OCI-LY1 (cell line): ENCODE measurements around the gene XRCC1.
"Not testable (repeated sequence)": the region's sequence is repeated elsewhere in the genome, so short reads cannot be mapped to it uniquely, and the experiment has no call there.

Source experiments
- EZH2 ChIP-seq: fragments of 200-600 bp; sonication (generic), shearing (Covaris generic); IDR thresholded peaks from 2 replicates; pipeline ENCODE4 v1.8.0; 2017; ENCODE audit warnings: borderline replicate concordance, mixed run types, mild to moderate bottlenecking, antibody characterized with exemption, low read length, moderate library complexity, mixed read lengths
- TF ChIP-seq, protein P1 (sequence below): fragments of 200-600 bp; sonication (generic), shearing (Covaris generic); IDR thresholded peaks from 2 replicates; pipeline ENCODE4 v1.5.1; 2017; ENCODE audit warnings: mild to moderate bottlenecking, antibody characterized with exemption, low read length, moderate library complexity, mixed read lengths

DNA sequence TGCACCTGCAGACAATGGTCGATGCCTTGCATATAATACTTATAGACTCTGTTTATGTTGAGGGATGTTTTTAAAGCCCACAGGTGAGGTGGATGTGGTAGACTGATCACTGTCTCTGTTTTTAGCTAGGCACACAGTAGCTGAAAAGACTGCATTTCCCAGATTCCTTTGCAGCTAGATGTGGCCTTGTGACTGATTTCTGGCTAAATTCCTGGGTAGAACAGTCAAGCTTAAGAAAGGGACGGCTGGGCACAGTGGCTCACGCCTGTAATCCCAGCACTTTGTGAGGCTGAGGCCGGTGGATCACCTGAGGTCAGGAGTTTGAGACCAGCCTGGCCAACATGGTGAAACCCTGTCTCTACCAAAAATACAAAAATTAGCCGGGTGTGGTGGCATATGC is 25.0 kb upstream of the XRCC1 start:
- TF ChIP-seq, protein P1, sequence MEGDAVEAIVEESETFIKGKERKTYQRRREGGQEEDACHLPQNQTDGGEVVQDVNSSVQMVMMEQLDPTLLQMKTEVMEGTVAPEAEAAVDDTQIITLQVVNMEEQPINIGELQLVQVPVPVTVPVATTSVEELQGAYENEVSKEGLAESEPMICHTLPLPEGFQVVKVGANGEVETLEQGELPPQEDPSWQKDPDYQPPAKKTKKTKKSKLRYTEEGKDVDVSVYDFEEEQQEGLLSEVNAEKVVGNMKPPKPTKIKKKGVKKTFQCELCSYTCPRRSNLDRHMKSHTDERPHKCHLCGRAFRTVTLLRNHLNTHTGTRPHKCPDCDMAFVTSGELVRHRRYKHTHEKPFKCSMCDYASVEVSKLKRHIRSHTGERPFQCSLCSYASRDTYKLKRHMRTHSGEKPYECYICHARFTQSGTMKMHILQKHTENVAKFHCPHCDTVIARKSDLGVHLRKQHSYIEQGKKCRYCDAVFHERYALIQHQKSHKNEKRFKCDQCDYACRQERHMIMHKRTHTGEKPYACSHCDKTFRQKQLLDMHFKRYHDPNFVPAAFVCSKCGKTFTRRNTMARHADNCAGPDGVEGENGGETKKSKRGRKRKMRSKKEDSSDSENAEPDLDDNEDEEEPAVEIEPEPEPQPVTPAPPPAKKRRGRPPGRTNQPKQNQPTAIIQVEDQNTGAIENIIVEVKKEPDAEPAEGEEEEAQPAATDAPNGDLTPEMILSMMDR: not testable (repeated sequence)
- not testable (repeated sequence) for TF ChIP-seq EZH2
